OCI-M2 (cell line): ENCODE results near the gene KLHDC8B.
"Not testable (repeated sequence)": the region's sequence is repeated elsewhere in the genome, so short reads cannot be mapped to it uniquely, and the experiment has no call there.

ENCODE experiments used
- DNase-seq: peaks from one replicate; lab custom pipeline; 2025; ENCODE audit not compliant: unreplicated experiment; lab: John Stamatoyannopoulos, UW

KLHDC8B gene

GRCh38 chr3:49181351-49181750 is 10.0 kb downstream of the KLHDC8B start:
- no peak for DNase-seq

GRCh38 chr3:49182682-49183081 is 11.3 kb downstream of the KLHDC8B start:
- DNase-seq: no peak

GRCh38 chr3:49183873-49184272 is 12.5 kb downstream of the KLHDC8B start:
- no peak for DNase-seq

GRCh38 chr3:49191741-49192140 is 20.3 kb downstream of the KLHDC8B start:
- DNase-seq: no peak

GRCh38 chr3:49198161-49198560 is 26.8 kb downstream of the KLHDC8B start:
- no peak for DNase-seq

- no peak for DNase-seq
Measured at GRCh38 chr3:49198611-49199230, 27.3 kb downstream of the KLHDC8B start.

GRCh38 chr3:49199239-49199899 is 28.0 kb downstream of the KLHDC8B start:
- DNase-seq: no peak

- no peak for DNase-seq
Measured at GRCh38 chr3:49199900-49200281, 28.5 kb downstream of the KLHDC8B start.

- no peak for DNase-seq
Measured at GRCh38 chr3:49213541-49213943, 42.1 kb downstream of the KLHDC8B start.

- DNase-seq: no peak
Measured at GRCh38 chr3:49213998-49214397, 42.6 kb downstream of the KLHDC8B start.

GRCh38 chr3:49216687-49217086 is 45.3 kb downstream of the KLHDC8B start:
- DNase-seq: not testable (repeated sequence)

GRCh38 chr3:49217108-49217507 is 45.7 kb downstream of the KLHDC8B start:
- DNase-seq: not testable (repeated sequence)

- DNase-seq: no peak
Measured at GRCh38 chr3:49217688-49218470, 46.5 kb downstream of the KLHDC8B start.

- DNase-seq: not testable (repeated sequence)
Measured at GRCh38 chr3:49218471-49218989, 47.1 kb downstream of the KLHDC8B start.

GRCh38 chr3:49219132-49219531 is 47.7 kb downstream of the KLHDC8B start:
- no peak for DNase-seq

- DNase-seq: not testable (repeated sequence)
Measured at GRCh38 chr3:49220985-49221563, 49.7 kb downstream of the KLHDC8B start.

GRCh38 chr3:49222002-49222401 is 50.6 kb downstream of the KLHDC8B start:
- no peak for DNase-seq
